Loucy (cell line): ENCODE results near the gene HBEGF.

ENCODE experiments used
- H2AFZ ChIP-seq: fragments of 200-600 bp; sonication (generic); 2 replicates; pipeline ENCODE4 v1.6.0; 2016; ENCODE audit warnings: antibody characterized with exemption, mild to moderate bottlenecking, low read length, moderate library complexity
- H3F3A ChIP-seq: fragments of 200-600 bp; 2 replicates; pipeline ENCODE4 v1.6.0; 2016; ENCODE audit warnings: antibody characterized with exemption, low read depth, mild to moderate bottlenecking
- H3K27me3 ChIP-seq: fragments of 200-600 bp; sonication (generic); 2 replicates; pipeline ENCODE4 v1.6.1; 2014; ENCODE audit warnings: low read length, mild to moderate bottlenecking; ENCODE audit not compliant: insufficient read depth, poor library complexity, severe bottlenecking
- H3K36me3 ChIP-seq: fragments of 200-600 bp; sonication (generic); 2 replicates; pipeline ENCODE4 v1.6.1; 2016; ENCODE audit warnings: low read length; ENCODE audit not compliant: insufficient read depth
- H3K4me1 ChIP-seq: fragments of 200-600 bp; sonication (generic); 2 replicates; pipeline ENCODE4 v1.5.1; 2014; ENCODE audit warnings: low read length, mild to moderate bottlenecking; ENCODE audit not compliant: insufficient read depth, poor library complexity, severe bottlenecking
- H3K4me2 ChIP-seq: fragments of 200-600 bp; sonication (generic); 2 replicates; pipeline ENCODE4 v1.6.0; 2014; ENCODE audit warnings: antibody characterized with exemption, low read length, low read depth, mild to moderate bottlenecking; ENCODE audit not compliant: poor library complexity, severe bottlenecking
- H3K4me3 ChIP-seq: fragments of 200-600 bp; sonication (generic); 2 replicates; pipeline ENCODE4 v1.5.1; 2014; ENCODE audit warnings: low read length, mild to moderate bottlenecking, mixed read lengths; ENCODE audit not compliant: poor library complexity, severe bottlenecking
- H3K79me2 ChIP-seq: fragments of 200-600 bp; sonication (generic); 2 replicates; pipeline ENCODE4 v1.6.1; 2014; ENCODE audit warnings: low read length; ENCODE audit not compliant: insufficient read depth
- H3K9ac ChIP-seq: fragments of 200-600 bp; sonication (generic); 2 replicates; pipeline ENCODE4 v1.6.0; 2014; ENCODE audit warnings: mild to moderate bottlenecking, low read depth, low read length, moderate library complexity; ENCODE audit not compliant: poor library complexity, severe bottlenecking
- H3K9me2 ChIP-seq: fragments of 200-600 bp; sonication (generic); replicated peaks from 2 replicates; pipeline ENCODE4 v1.6.1; 2016; ENCODE audit warnings: low read depth, low read length, mixed read lengths
- H3K9me3 ChIP-seq: fragments of 200-600 bp; sonication (generic); 2 replicates; pipeline ENCODE4 v1.6.1; 2014; ENCODE audit warnings: mild to moderate bottlenecking, antibody characterized with exemption, low read length, low read depth; ENCODE audit not compliant: insufficient read depth
- H4K20me1 ChIP-seq: fragments of 200-600 bp; sonication (generic); 2 replicates; pipeline ENCODE4 v1.6.0; 2014; ENCODE audit warnings: antibody characterized with exemption, low read length, mild to moderate bottlenecking; ENCODE audit not compliant: insufficient read depth, poor library complexity, severe bottlenecking
- EZH2phosphoT487 ChIP-seq: fragments of 200-600 bp; IDR thresholded peaks from 2 replicates; pipeline ENCODE4 v1.6.1; 2018; ENCODE audit warnings: antibody characterized with exemption, mild to moderate bottlenecking, moderate library complexity, borderline replicate concordance
- TF ChIP-seq, protein P1 (sequence below): fragments of 200-600 bp; sonication (generic); conservative IDR thresholded peaks from 2 replicates; pipeline ENCODE4 v1.5.1; 2014; ENCODE audit warnings: mild to moderate bottlenecking, antibody characterized with exemption, low read length

Gene HBEGF

DNA sequence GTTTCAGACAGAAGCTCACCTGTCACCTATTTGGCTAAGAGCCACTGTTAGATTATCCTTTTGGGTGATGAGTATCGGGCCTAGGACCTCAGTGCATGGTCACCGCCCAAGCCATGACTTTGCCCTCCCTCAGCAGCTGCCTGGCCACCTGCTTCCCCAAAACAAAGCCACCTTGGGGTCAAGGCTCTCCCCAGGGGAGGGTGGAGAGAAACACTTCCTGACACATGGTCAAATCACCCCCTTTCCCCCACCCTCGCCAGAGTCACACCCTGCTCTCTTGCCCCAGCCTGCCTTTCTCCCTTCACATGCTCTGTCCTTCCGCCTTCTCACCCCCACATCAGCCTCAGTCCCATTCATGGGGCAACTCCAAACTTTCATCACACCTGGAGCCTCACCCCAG lies 1.7 kb upstream of the HBEGF start:
- Histone ChIP-seq H4K20me1 (no peaks in the 10 kb centered on the region), H3K9me2 (no peaks in the 10 kb centered on the region), H3K4me3 (no peak overlapping the region), H3K27me3 (peaks cover 11% of the 10 kb centered on the region), H3K4me1 (peaks cover 13% of the 10 kb centered on the region), H3K36me3 (no peaks in the 10 kb centered on the region), H2AFZ (no peak overlapping the region), H3K4me2 (no peak overlapping the region), H3K9me3 (no peaks in the 10 kb centered on the region), H3K9ac (no peak overlapping the region), H3K79me2 (no peaks in the 10 kb centered on the region), H3F3A (no peaks in the 10 kb centered on the region)
- TF ChIP-seq, protein P1, sequence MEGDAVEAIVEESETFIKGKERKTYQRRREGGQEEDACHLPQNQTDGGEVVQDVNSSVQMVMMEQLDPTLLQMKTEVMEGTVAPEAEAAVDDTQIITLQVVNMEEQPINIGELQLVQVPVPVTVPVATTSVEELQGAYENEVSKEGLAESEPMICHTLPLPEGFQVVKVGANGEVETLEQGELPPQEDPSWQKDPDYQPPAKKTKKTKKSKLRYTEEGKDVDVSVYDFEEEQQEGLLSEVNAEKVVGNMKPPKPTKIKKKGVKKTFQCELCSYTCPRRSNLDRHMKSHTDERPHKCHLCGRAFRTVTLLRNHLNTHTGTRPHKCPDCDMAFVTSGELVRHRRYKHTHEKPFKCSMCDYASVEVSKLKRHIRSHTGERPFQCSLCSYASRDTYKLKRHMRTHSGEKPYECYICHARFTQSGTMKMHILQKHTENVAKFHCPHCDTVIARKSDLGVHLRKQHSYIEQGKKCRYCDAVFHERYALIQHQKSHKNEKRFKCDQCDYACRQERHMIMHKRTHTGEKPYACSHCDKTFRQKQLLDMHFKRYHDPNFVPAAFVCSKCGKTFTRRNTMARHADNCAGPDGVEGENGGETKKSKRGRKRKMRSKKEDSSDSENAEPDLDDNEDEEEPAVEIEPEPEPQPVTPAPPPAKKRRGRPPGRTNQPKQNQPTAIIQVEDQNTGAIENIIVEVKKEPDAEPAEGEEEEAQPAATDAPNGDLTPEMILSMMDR = no peak
- no peak for TF ChIP-seq EZH2phosphoT487

DNA sequence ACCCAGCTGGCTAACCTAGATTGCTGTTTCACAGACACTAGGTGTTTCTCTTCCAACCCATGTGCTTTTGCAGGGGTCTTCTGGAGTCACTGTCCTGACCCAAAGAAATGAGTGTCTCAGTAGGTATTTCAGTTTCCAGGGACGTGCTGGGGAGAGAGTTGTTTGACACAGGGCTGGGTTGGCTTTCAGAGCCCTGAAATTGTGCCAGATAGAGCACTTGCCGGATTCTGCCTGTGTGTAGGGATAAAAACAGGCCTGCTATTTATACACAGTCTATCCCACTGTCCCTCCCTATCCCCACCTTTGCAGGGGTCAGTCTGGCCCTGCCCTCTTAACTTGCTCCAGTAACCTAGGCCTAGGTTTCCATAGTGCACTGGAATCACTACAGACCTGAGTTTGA lies 957 bp upstream of the HBEGF start:
- Histone ChIP-seq H4K20me1 (no peaks in the 10 kb centered on the region), H3F3A (no peaks in the 10 kb centered on the region), H2AFZ (peak overlapping the region; percentile 97; the same call in 1 of the 2 replicates), H3K9me2 (no peaks in the 10 kb centered on the region), H3K4me2 (peak overlapping the region; percentile 83), H3K9me3 (no peaks in the 10 kb centered on the region), H3K79me2 (no peaks in the 10 kb centered on the region), H3K27me3 (peaks cover 11% of the 10 kb centered on the region), H3K4me3 (peak overlapping the region; percentile 79), H3K9ac (peak overlapping the region; percentile 54), H3K36me3 (no peaks in the 10 kb centered on the region), H3K4me1 (peaks cover 21% of the 10 kb centered on the region)
- TF ChIP-seq, protein P1 = no peak
- TF ChIP-seq EZH2phosphoT487 = no peak

DNA sequence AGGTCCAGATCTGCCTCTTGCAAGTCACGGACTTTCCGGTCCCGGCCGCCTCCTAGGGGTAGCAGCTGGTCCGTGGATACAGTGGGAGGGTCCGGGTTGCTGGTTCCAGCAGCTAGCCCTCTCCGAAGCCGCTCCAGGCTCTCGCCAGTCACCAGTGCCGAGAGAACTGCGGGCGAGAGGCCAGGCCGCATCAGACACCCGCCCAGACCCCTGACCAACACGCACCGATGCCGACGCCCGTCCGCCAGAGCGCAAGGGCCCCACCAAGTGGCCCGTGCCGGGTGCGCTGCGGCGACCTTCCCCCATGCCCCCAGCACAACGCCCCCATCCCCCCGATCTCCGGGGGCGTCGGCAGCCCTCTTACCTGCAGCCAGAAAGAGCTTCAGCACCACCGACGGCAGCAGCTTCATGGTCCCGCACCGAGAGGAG lies 470 bp downstream of the HBEGF start:
- Histone ChIP-seq H3K4me3 (peak overlapping the region; percentile 79), H3K9ac (peak overlapping the region; percentile 54), H3K4me2 (peak overlapping the region; percentile 83), H3K27me3 (peaks cover 11% of the 10 kb centered on the region), H4K20me1 (no peaks in the 10 kb centered on the region), H2AFZ (peak overlapping the region; percentile 97), H3K4me1 (peaks cover 30% of the 10 kb centered on the region), H3K9me2 (no peaks in the 10 kb centered on the region), H3K9me3 (no peaks in the 10 kb centered on the region), H3K79me2 (no peaks in the 10 kb centered on the region), H3F3A (no peaks in the 10 kb centered on the region), H3K36me3 (no peaks in the 10 kb centered on the region)
- no peak for TF ChIP-seq EZH2phosphoT487
- TF ChIP-seq, protein P1 = peak; percentile 27; the same call in 1 of the 2 replicates
